ENCODE measurements around the gene ZNF230.

The ZNF230 gene

GRCh38 chr19:44042147-44042546 is 39.4 kb downstream of the ZNF230 start:
- Histone ChIP-seq H3K27ac (ENCODE audit: low read depth, low read length) (no peak overlapping the region), H3K79me2 (ENCODE audit: control insufficient read depth, insufficient read depth, low read length, unreplicated experiment) (no peaks in the 10 kb centered on the region), H3K27me3 (ENCODE audit: insufficient read depth, low read length) (peaks cover 3% of the 10 kb centered on the region; the same call in 1 of the 2 replicates), H2AFZ (ENCODE audit: low read length, unreplicated experiment) (no peak overlapping the region), H3K4me3 (ENCODE audit: low read depth, low read length) (no peak overlapping the region), H3K4me1 (ENCODE audit: control insufficient read depth, insufficient read depth, low read length, unreplicated experiment) (no peaks in the 10 kb centered on the region), H3K36me3 (ENCODE audit: insufficient read depth, low read length) (no peaks in the 10 kb centered on the region)

DNA sequence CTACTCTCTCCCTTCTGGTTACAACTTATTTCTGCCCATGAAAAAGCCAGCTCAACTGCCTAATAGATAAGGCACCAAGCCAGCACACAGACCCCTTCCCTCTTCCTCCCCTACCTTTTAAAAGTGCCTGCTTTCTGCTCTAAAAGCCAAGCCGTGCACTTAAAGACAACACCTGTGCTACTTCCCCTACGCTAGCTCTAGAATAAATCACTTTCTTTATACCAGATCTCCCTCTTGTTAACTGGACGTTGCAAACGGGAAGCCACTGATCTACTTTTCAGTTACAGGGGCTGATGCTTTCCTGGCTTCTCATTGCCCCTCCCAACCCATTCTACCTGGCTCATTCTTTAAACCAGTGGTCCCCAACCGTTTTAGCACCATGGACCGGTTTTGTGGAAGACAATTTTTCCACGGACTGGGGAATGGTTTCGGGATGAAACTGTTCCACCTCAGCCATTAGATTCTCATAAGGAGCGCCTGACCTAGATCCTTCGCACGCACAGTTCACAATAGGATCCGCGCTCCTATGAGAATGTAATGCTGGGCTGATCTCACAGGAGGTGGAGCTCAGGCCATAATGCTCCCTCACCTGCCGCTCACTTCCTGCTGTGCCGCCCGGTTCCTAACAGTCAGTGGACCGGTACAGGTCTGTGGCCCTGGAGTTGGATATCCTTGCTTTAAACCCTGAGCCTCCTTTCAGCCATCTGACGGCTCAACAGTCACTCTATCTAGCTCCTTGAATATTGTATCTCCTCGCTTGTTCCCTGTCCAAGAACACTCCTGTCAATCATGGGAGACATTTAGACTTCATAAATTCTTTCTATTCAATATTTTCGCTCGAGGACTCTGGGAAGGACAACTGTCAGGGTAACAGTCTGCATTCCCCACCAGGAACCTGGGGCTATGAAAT is 48.2 kb downstream of the ZNF230 start:
- Histone ChIP-seq H3K4me3 (ENCODE audit: low read depth, low read length) (peak overlapping the region; percentile 85), H3K36me3 (ENCODE audit: insufficient read depth, low read length) (peaks cover 7% of the 10 kb centered on the region), H3K27ac (ENCODE audit: low read depth, low read length) (no peak overlapping the region), H3K79me2 (ENCODE audit: control insufficient read depth, insufficient read depth, low read length, unreplicated experiment) (peaks cover 5% of the 10 kb centered on the region), H2AFZ (ENCODE audit: low read length, unreplicated experiment) (peak overlapping the region; percentile 99), H3K27me3 (ENCODE audit: insufficient read depth, low read length) (peaks cover 16% of the 10 kb centered on the region; the same call in 1 of the 2 replicates), H3K4me1 (ENCODE audit: control insufficient read depth, insufficient read depth, low read length, unreplicated experiment) (peaks cover 3% of the 10 kb centered on the region)

DNA sequence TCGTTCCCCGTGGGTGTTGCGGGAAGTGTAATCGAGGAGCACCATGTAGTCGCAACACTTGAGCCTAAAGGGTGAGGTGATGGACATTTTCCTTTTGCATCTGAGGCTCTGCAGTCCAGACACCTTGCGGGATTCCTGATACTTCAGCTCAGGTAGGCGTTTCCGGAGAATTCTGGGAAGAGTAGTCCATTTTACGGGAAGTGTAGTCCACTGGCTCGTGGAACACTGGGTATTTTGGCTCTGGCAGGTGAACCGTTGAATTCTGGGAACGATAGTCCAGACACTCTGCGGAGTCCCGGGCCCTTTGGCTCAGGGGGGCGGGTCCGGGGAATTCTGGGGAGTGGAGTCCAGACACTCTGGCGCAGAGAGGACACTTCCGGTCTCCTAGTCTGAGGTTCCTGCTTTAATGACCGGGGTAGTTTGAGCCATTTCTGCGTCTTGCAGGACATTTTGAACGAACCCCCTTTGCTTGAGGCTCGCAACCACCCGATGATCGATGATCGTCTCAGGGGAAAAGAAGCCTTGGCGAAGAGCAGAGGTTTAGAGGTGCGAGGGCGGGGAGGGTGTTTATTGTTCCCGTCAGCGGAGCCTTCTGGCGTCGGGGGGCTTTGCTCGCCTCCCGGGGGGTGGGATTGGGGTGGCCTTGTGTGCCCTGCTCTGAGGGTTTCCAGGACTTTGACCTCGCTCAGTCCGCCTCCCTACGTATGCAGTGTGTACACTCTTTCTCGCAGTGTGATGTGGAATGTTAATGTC is 49.1 kb downstream of the ZNF230 start, which contains the start of gene ZNF223:
TSS of gene ZNF223 (plus strand) at position 387 of the 753 bp plus-strand sequence. CDS start 3,141 bp downstream, outside the sequence.
- Histone ChIP-seq H3K27ac (ENCODE audit: low read depth, low read length) (no peak within 1 kb of the TSS), H3K4me3 (ENCODE audit: low read depth, low read length) (peak within 1 kb of the TSS; percentile 85)

GRCh38 chr19:44055870-44056269 is 53.1 kb downstream of the ZNF230 start:
- Histone ChIP-seq H3K36me3 (ENCODE audit: insufficient read depth, low read length) (peaks cover 17% of the 10 kb centered on the region), H3K4me3 (ENCODE audit: low read depth, low read length) (no peak overlapping the region), H3K4me1 (ENCODE audit: control insufficient read depth, insufficient read depth, low read length, unreplicated experiment) (peaks cover 3% of the 10 kb centered on the region), H3K27ac (ENCODE audit: low read depth, low read length) (no peak overlapping the region), H2AFZ (ENCODE audit: low read length, unreplicated experiment) (no peak overlapping the region), H3K27me3 (ENCODE audit: insufficient read depth, low read length) (no peaks in the 10 kb centered on the region), H3K79me2 (ENCODE audit: control insufficient read depth, insufficient read depth, low read length, unreplicated experiment) (peaks cover 5% of the 10 kb centered on the region)

More for the DNA sequence above, 49.1 kb downstream of the ZNF230 start, which contains the start of gene ZNF223:
- Histone ChIP-seq H3K4me1 (ENCODE audit: control insufficient read depth, insufficient read depth, low read length, unreplicated experiment) (peaks cover 3% of the 10 kb centered on the region), H3K36me3 (ENCODE audit: insufficient read depth, low read length) (peaks cover 7% of the 10 kb centered on the region), H3K27me3 (ENCODE audit: insufficient read depth, low read length) (peaks cover 16% of the 10 kb centered on the region; the same call in 1 of the 2 replicates), H2AFZ (ENCODE audit: low read length, unreplicated experiment) (peak within 1 kb of the TSS; percentile 99), H3K79me2 (ENCODE audit: control insufficient read depth, insufficient read depth, low read length, unreplicated experiment) (peaks cover 5% of the 10 kb centered on the region)

GRCh38 chr19:44059229-44059628 is 56.5 kb downstream of the ZNF230 start:
- Histone ChIP-seq H3K27me3 (ENCODE audit: insufficient read depth, low read length) (no peaks in the 10 kb centered on the region), H2AFZ (ENCODE audit: low read length, unreplicated experiment) (no peak overlapping the region), H3K79me2 (ENCODE audit: control insufficient read depth, insufficient read depth, low read length, unreplicated experiment) (no peaks in the 10 kb centered on the region), H3K4me3 (ENCODE audit: low read depth, low read length) (no peak overlapping the region), H3K27ac (ENCODE audit: low read depth, low read length) (no peak overlapping the region), H3K36me3 (ENCODE audit: insufficient read depth, low read length) (peaks cover 44% of the 10 kb centered on the region), H3K4me1 (ENCODE audit: control insufficient read depth, insufficient read depth, low read length, unreplicated experiment) (no peaks in the 10 kb centered on the region)

- Histone ChIP-seq H3K4me3 (ENCODE audit: low read depth, low read length) (no peak overlapping the region), H3K36me3 (ENCODE audit: insufficient read depth, low read length) (peaks cover 51% of the 10 kb centered on the region), H3K27ac (ENCODE audit: low read depth, low read length) (no peak overlapping the region), H3K4me1 (ENCODE audit: control insufficient read depth, insufficient read depth, low read length, unreplicated experiment) (no peaks in the 10 kb centered on the region), H3K27me3 (ENCODE audit: insufficient read depth, low read length) (no peaks in the 10 kb centered on the region), H3K79me2 (ENCODE audit: control insufficient read depth, insufficient read depth, low read length, unreplicated experiment) (no peaks in the 10 kb centered on the region), H2AFZ (ENCODE audit: low read length, unreplicated experiment) (no peak overlapping the region)
These were observed 58.3 kb downstream of the ZNF230 start for GRCh38 chr19:44061038-44061437.

All from ACC112 (cell line).